GM23248 (cell line): ENCODE measurements around the gene CALHM3.

Experiments
- EZH2 ChIP-seq: fragments of 200-600 bp; sonication (generic); IDR thresholded peaks from 2 replicates; pipeline ENCODE4 v1.6.1; 2018; ENCODE audit warnings: antibody characterized with exemption, mild to moderate bottlenecking; ENCODE audit not compliant: insufficient read depth, poor library complexity, severe bottlenecking
- EZH2phosphoT487 ChIP-seq: fragments of 200-600 bp; sonication (generic); IDR thresholded peaks from 2 replicates; pipeline ENCODE4 v1.6.1; 2018; ENCODE audit warnings: antibody characterized with exemption, moderate library complexity, mild to moderate bottlenecking, low read depth; ENCODE audit not compliant: insufficient read depth

- no peak for TF ChIP-seq EZH2
- no peak for TF ChIP-seq EZH2phosphoT487
Observed at GRCh38 chr10:103499881-103500280, 20.8 kb upstream of the CALHM3 start.
